Measurements from ENCODE around the gene BSX. TPM values are rescaled to one million over a fixed set of nuclear protein-coding genes. Genes with fewer than 3 reads are reported as not detected.

Gene BSX
- total RNA-seq, 1 donor from 2014 or later, result not detected

Other genes with a start within 250 kb of the BSX start
- gene CRTAM, start 143.3 kb downstream of the BSX start, total RNA-seq, result 3.8 and 4.2 TPM in 2 replicates
- gene JHY, start 99.1 kb downstream of the BSX start, total RNA-seq, result 0.95 and 1.1 TPM in 2 replicates
- 4,739 and 4,820 TPM in 2 replicates for gene HSPA8, start 80.3 kb upstream of the BSX start, total RNA-seq
- 0.05 and 0.12 TPM in 2 replicates for gene CLMP, start 213.4 kb upstream of the BSX start, total RNA-seq

Data from activated CD4-positive, alpha-beta T cell treated with anti-CD3 and anti-CD28 coated beads, Interleukin-2, amount 10 ng/mL, durations not matched to agents 24 days and 14 days (primary cell).